SK-N-SH (cell line): ENCODE measurements around the gene CDKN1A. TPM values are rescaled to one million over a fixed set of nuclear protein-coding genes. Genes with fewer than 3 reads are reported as not detected.
"Not testable (repeated sequence)": the region's sequence is repeated elsewhere in the genome, so short reads cannot be mapped to it uniquely, and the experiment has no call there.

Experiments used
- CTCF ChIA-PET: fragments of 300-600, 350-600 bp; formaldehyde crosslinking; extraction: SDS; loops from one replicate; lab custom pipeline; 2021; lab: Yijun Ruan, JAX
- POLR2A ChIA-PET: fragments of 350-600 bp; sonication (Branson Sonifier 250); formaldehyde crosslinking; extraction: SDS; loops from one replicate; lab custom pipeline; 2020; ENCODE audit warnings: antibody characterized with exemption, inconsistent platforms; lab: Yijun Ruan, JAX
- DNase-seq: peaks from one replicate; pipeline ENCODE4 v3.0.0; 2012
- H2AFZ ChIP-seq: fragments of 200-600 bp; sonication (generic); 2 replicates; pipeline ENCODE4 v1.8.1; 2016; ENCODE audit warnings: antibody characterized with exemption, mild to moderate bottlenecking, low read depth
- H3F3A ChIP-seq: fragments of 200-600 bp; sonication (generic); replicated peaks from 2 replicates; pipeline ENCODE3; 2016; ENCODE audit warnings: antibody characterized with exemption, mild to moderate bottlenecking; ENCODE audit not compliant: insufficient read depth
- H3K27ac ChIP-seq, 2 experiments: fragments of 200-500 bp in 1 of 2; fragments of 200-600 bp in 1 of 2; sonication (Bioruptor generic) in 1 of 2; sonication (generic), shearing (Covaris generic) in 1 of 2; 2 replicates each; pipeline versions ENCODE4 v1.5.1 to v1.6.1; 2014 to 2016; ENCODE audit warnings: low read depth in 2 of 2, inconsistent platforms in 1 of 2, low read length in 1 of 2, mild to moderate bottlenecking in 1 of 2, mixed read lengths in 1 of 2
- H3K27me3 ChIP-seq: fragments of 200-600 bp; sonication (generic), shearing (Covaris generic); 2 replicates; pipeline ENCODE4 v1.6.1; 2016; ENCODE audit warnings: mixed run types; ENCODE audit not compliant: insufficient read depth
- H3K36me3 ChIP-seq, 2 experiments: fragments of 200-500 bp in 1 of 2; fragments of 200-600 bp in 1 of 2; sonication (Bioruptor generic) in 1 of 2; sonication (generic) in 1 of 2; replicated peaks in 1 of 2; 2 replicates each; pipeline versions ENCODE3 to v1.5.1; 2014 to 2016; ENCODE audit warnings: low read length in 1 of 2, mild to moderate bottlenecking in 1 of 2; ENCODE audit not compliant: insufficient read depth in 2 of 2, control insufficient read depth in 1 of 2
- H3K4me1 ChIP-seq, 2 experiments: fragments of 200-500 bp in 1 of 2; fragments of 200-600 bp in 1 of 2; sonication (Bioruptor generic) in 1 of 2; sonication (generic), shearing (Covaris generic) in 1 of 2; 2 replicates each; pipeline versions ENCODE4 v1.5.1 to v1.6.1; 2014 to 2016; ENCODE audit warnings: low read depth in 1 of 2, low read length in 1 of 2, mixed run types in 1 of 2; ENCODE audit not compliant: insufficient read depth in 2 of 2, control insufficient read depth in 1 of 2
- H3K4me2 ChIP-seq: fragments of 200-600 bp; sonication (generic), shearing (Covaris generic); 2 replicates; pipeline ENCODE4 v1.6.1; 2017; ENCODE audit warnings: mixed run types
- H3K4me3 ChIP-seq, 2 experiments: fragments of 200-500 bp in 1 of 2; fragments of 200-600 bp in 1 of 2; sonication (Bioruptor generic) in 1 of 2; sonication (generic), shearing (Covaris generic) in 1 of 2; 2 replicates each; pipeline versions ENCODE4 v1.5.1 to v1.8.1; 2014 to 2016; ENCODE audit warnings: low read depth in 2 of 2, inconsistent platforms in 1 of 2, low read length in 1 of 2, mild to moderate bottlenecking in 1 of 2, mixed read lengths in 1 of 2, moderate library complexity in 1 of 2
- H3K79me2 ChIP-seq: fragments of 200-600 bp; sonication (generic); 2 replicates; pipeline ENCODE4 v1.8.1; 2017; ENCODE audit warnings: mild to moderate bottlenecking; ENCODE audit not compliant: insufficient read depth
- H3K9ac ChIP-seq: fragments of 200-600 bp; sonication (generic); 2 replicates; pipeline ENCODE4 v1.6.1; 2017; ENCODE audit warnings: mixed run types
- H3K9me2 ChIP-seq: fragments of 200-600 bp; sonication (generic); 2 replicates; pipeline ENCODE4 v1.6.1; 2017; ENCODE audit warnings: mixed run types
- H3K9me3 ChIP-seq: fragments of 200-600 bp; sonication (generic); 2 replicates; pipeline ENCODE4 v1.6.1; 2017; ENCODE audit warnings: mixed run types, mild to moderate bottlenecking, moderate library complexity
- H4K20me1 ChIP-seq: fragments of 200-600 bp; sonication (generic); 2 replicates; pipeline ENCODE4 v1.6.1; 2017; ENCODE audit warnings: mild to moderate bottlenecking, mixed run types; ENCODE audit not compliant: insufficient read depth
- ELF1 ChIP-seq: IDR thresholded peaks from 2 replicates; pipeline ENCODE4 v1.4.0; 2012
- EZH2phosphoT487 ChIP-seq: fragments of 200-600 bp; sonication (generic); IDR thresholded peaks from 2 replicates; pipeline ENCODE4 v1.6.1; 2017; ENCODE audit warnings: low read depth, mixed run types, mild to moderate bottlenecking, antibody characterized with exemption, moderate library complexity, borderline replicate concordance
- FOSL2 ChIP-seq: IDR thresholded peaks from 2 replicates; pipeline ENCODE4 v1.4.0; 2012; ENCODE audit warnings: low read depth, mild to moderate bottlenecking, moderate library complexity, borderline replicate concordance
- FOXM1 ChIP-seq: IDR thresholded peaks from 2 replicates; pipeline ENCODE4 v1.4.0; 2012; ENCODE audit warnings: low read depth, mild to moderate bottlenecking
- RAD21 ChIP-seq: IDR thresholded peaks from 2 replicates; pipeline ENCODE4 v1.6.1; 2012; ENCODE audit warnings: mild to moderate bottlenecking, low read length
- RFX5 ChIP-seq: IDR thresholded peaks from 2 replicates; pipeline ENCODE4 v1.6.1; 2012; ENCODE audit warnings: mild to moderate bottlenecking, improper control_type of control experiment, low read length
- RXRA ChIP-seq: IDR thresholded peaks from 2 replicates; pipeline ENCODE4 v1.4.0; 2012; ENCODE audit warnings: low read depth, mild to moderate bottlenecking, borderline replicate concordance
- USF2 ChIP-seq: fragments of 150-350 bp; IDR thresholded peaks from 2 replicates; pipeline ENCODE4 v1.6.1; 2017; ENCODE audit warnings: antibody characterized with exemption, low read length, low read depth, borderline replicate concordance
- ZBTB33 ChIP-seq: IDR thresholded peaks from 2 replicates; pipeline ENCODE4 v1.4.0; 2012; ENCODE audit warnings: low read depth, borderline replicate concordance
- WGBS: methylation state at CpG from one replicate; pipeline ENCODE4 v1.1.6; 2017; ENCODE audit warnings: low lambda C conversion rate; 5-methylcytosine and 5-hydroxymethylcytosine counted together
- polyA plus RNA-seq, 3 experiments: library from polyadenylated mRNA; depleted of rRNA; stranded (reverse); fragments of >200 nt; gene quantifications; 2 replicates each; pipeline ENCODE4 v1.2.3, GENCODE V29; 2012

The CDKN1A gene
- polyA plus RNA-seq, 1 of the 3 experiments (the other 2 are of a cell fraction) = 747 TPM

- H2AFZ ChIP-seq = no peak overlapping the region
- TF ChIP-seq USF2 (no peak), EZH2phosphoT487 (no peak), FOSL2 (no peak), RFX5 (no peak), RAD21 (no peak), ELF1 (no peak), FOXM1 (no peak), ZBTB33 (no peak), RXRA (no peak)
- H3K79me2 ChIP-seq = no peaks in the 10 kb centered on the region
- DNase-seq = no peak
- no peaks in the 10 kb centered on the region; a peak in 1 of 4 replicates for H3K4me1 ChIP-seq
- no peak overlapping the region for H3K27ac ChIP-seq
- H3K9me2 ChIP-seq = no peaks in the 10 kb centered on the region
- WGBS = 74% methylated on average over 2 of the region's 2 CpGs
- H3K9me3 ChIP-seq = no peaks in the 10 kb centered on the region
- CTCF ChIA-PET = interaction anchor here (0.6 to 3.0 kb wide), 9 partner anchors 21 to 421 kb away, joined by 3 to 12 read pairs (median 4); no protein-coding TSS in a partner anchor
- H3K36me3 ChIP-seq = no peaks in the 10 kb centered on the region
- no peaks in the 10 kb centered on the region for H4K20me1 ChIP-seq
- H3K9ac ChIP-seq = no peak overlapping the region
- H3K27me3 ChIP-seq = no peaks in the 10 kb centered on the region
- no peak overlapping the region for H3K4me3 ChIP-seq
- POLR2A ChIA-PET = no interaction called here
- no peaks in the 10 kb centered on the region for H3F3A ChIP-seq
- H3K4me2 ChIP-seq = no peak overlapping the region
Observed at GRCh38 chr6:36722879-36723278, 44.4 kb downstream of the CDKN1A start.

GRCh38 chr6:36723992-36724391, 45.5 kb downstream of the CDKN1A start:
- H3K4me3 ChIP-seq, H3K27ac ChIP-seq, H3K27me3 ChIP-seq, H3K9ac ChIP-seq, H3K79me2 ChIP-seq, H3K4me1 ChIP-seq, H3K9me3 ChIP-seq, H4K20me1 ChIP-seq, H3K9me2 ChIP-seq, H3F3A ChIP-seq, H3K4me2 ChIP-seq, H2AFZ ChIP-seq, DNase-seq, H3K36me3 ChIP-seq, POLR2A ChIA-PET: not testable (repeated sequence)
- CTCF ChIA-PET = interaction anchor here (0.6 to 3.0 kb wide), 22 partner anchors 10 to 206 kb away, joined by 3 to 14 read pairs (median 4); partner anchors contain the start of gene RAB44
- 92% methylated on average over 4 of the region's 4 CpGs for WGBS
